WTC11 (cell line): ENCODE results near the gene FRYL. TPM values are rescaled to one million over a fixed set of nuclear protein-coding genes. Genes with fewer than 3 reads are reported as not detected.

ENCODE experiments used
- ATAC-seq: fragments of 200-7000 bp; cut with Tn5 transposase; 2 replicates; pipeline ENCODE4 v1.10.0; 2021; ENCODE audit warnings: mild to moderate bottlenecking, moderate library complexity
- CTCF ChIA-PET: fragments of 300-600 bp; sonication (Branson Sonifier 250); formaldehyde crosslinking; loops from one replicate; lab custom pipeline; 2021; ENCODE audit warnings: antibody characterized with exemption; lab: Charles Lee
- POLR2A ChIA-PET: fragments of 350-600 bp; sonication (Branson Sonifier 250); formaldehyde crosslinking; loops from one replicate; lab custom pipeline; 2021; ENCODE audit warnings: antibody characterized with exemption; lab: Charles Lee
- DNase-seq: peaks from one replicate; pipeline ENCODE4 v3.0.0; 2021; ENCODE audit warnings: low spot score
- H3K27ac Mint-ChIP-seq: 2 replicates; pipeline ENCODE4 v1.8.0; 2021; ENCODE audit warnings: mixed read lengths
- H3K27me3 Mint-ChIP-seq: 2 replicates; pipeline ENCODE4 v1.8.0; 2021; ENCODE audit warnings: low read depth, mild to moderate bottlenecking, moderate library complexity, mixed read lengths
- H3K36me3 Mint-ChIP-seq: 2 replicates; pipeline ENCODE4 v1.8.0; 2021; ENCODE audit warnings: mixed read lengths
- H3K4me1 Mint-ChIP-seq: 2 replicates; pipeline ENCODE4 v1.8.0; 2022; ENCODE audit warnings: mixed read lengths
- H3K4me3 Mint-ChIP-seq: 2 replicates; pipeline ENCODE4 v1.8.0; 2021; ENCODE audit warnings: mild to moderate bottlenecking, moderate library complexity, mixed read lengths
- H3K9me3 Mint-ChIP-seq: 2 replicates; pipeline ENCODE4 v1.8.0; 2021; ENCODE audit warnings: mixed read lengths
- AR ChIP-seq: fragments of 250-450 bp; sonication (Bioruptor Pico); IDR thresholded peaks from 2 replicates; pipeline ENCODE4 v1.9.0; 2021; ENCODE audit warnings: mild to moderate bottlenecking
- ATF1 ChIP-seq: sonication (generic); formaldehyde crosslinking; IDR thresholded peaks from 2 replicates; pipeline ENCODE4 v1.8.1; 2023; ENCODE audit warnings: mild to moderate bottlenecking, moderate library complexity, missing genetic modification reagents
- E2F4 ChIP-seq: sonication (generic); formaldehyde crosslinking; IDR thresholded peaks from 2 replicates; pipeline ENCODE4 v1.8.1; 2022; ENCODE audit warnings: low read depth, mild to moderate bottlenecking, moderate library complexity, missing genetic modification reagents, borderline replicate concordance
- ETV6 ChIP-seq: sonication (generic); formaldehyde crosslinking; IDR thresholded peaks from 2 replicates; pipeline ENCODE4 v1.8.1; 2022; ENCODE audit warnings: mild to moderate bottlenecking, missing genetic modification reagents
- FOXP1 ChIP-seq: sonication (generic); formaldehyde crosslinking; IDR thresholded peaks from 2 replicates; pipeline ENCODE4 v1.8.0; 2022; ENCODE audit warnings: missing genetic modification reagents, mild to moderate bottlenecking, moderate library complexity, borderline replicate concordance
- GABPB1 ChIP-seq: sonication (generic); formaldehyde crosslinking; IDR thresholded peaks from 2 replicates; pipeline ENCODE4 v1.8.1; 2023; ENCODE audit warnings: mild to moderate bottlenecking, missing genetic modification reagents
- JAZF1 ChIP-seq: fragments of 250-450 bp; sonication (Bioruptor Pico); IDR thresholded peaks from 2 replicates; pipeline ENCODE4 v1.9.0; 2021; ENCODE audit warnings: moderate library complexity, mild to moderate bottlenecking, inconsistent platforms
- NFYB ChIP-seq: sonication (generic); formaldehyde crosslinking; conservative IDR thresholded peaks from 2 replicates; pipeline ENCODE4 v1.8.0; 2022; ENCODE audit warnings: low read depth, missing genetic modification reagents
- NR2C2 ChIP-seq: sonication (generic); formaldehyde crosslinking; IDR thresholded peaks from 2 replicates; pipeline ENCODE4 v1.8.0; 2022; ENCODE audit warnings: mild to moderate bottlenecking, missing genetic modification reagents
- PRDM15 ChIP-seq: sonication (generic); formaldehyde crosslinking; IDR thresholded peaks from 2 replicates; pipeline ENCODE4 v1.8.0; 2022; ENCODE audit warnings: missing genetic modification reagents
- RELA ChIP-seq: sonication (generic); formaldehyde crosslinking; IDR thresholded peaks from 2 replicates; pipeline ENCODE4 v1.8.1; 2022; ENCODE audit warnings: missing genetic modification reagents, mild to moderate bottlenecking, borderline replicate concordance
- RORB ChIP-seq: fragments of 250-450 bp; sonication (Bioruptor Pico); IDR thresholded peaks from 2 replicates; pipeline ENCODE4 v1.9.0; 2021; ENCODE audit warnings: mild to moderate bottlenecking
- SOX15 ChIP-seq: fragments of 250-450 bp; sonication (Bioruptor Pico); IDR thresholded peaks from 2 replicates; pipeline ENCODE4 v1.9.0; 2021; ENCODE audit warnings: mild to moderate bottlenecking
- SP1 ChIP-seq: sonication (generic); formaldehyde crosslinking; conservative IDR thresholded peaks from 2 replicates; pipeline ENCODE4 v1.8.1; 2022; ENCODE audit warnings: missing genetic modification reagents
- TCF7 ChIP-seq: sonication (generic); formaldehyde crosslinking; IDR thresholded peaks from 2 replicates; pipeline ENCODE4 v1.8.0; 2022; ENCODE audit warnings: mild to moderate bottlenecking, low read depth, missing genetic modification reagents, moderate library complexity
- ZBTB21 ChIP-seq: sonication (generic); formaldehyde crosslinking; IDR thresholded peaks from 2 replicates; pipeline ENCODE4 v1.8.1; 2023; ENCODE audit warnings: mild to moderate bottlenecking, missing genetic modification reagents, borderline replicate concordance
- ZNF232 ChIP-seq: sonication (generic); formaldehyde crosslinking; IDR thresholded peaks from 2 replicates; pipeline ENCODE4 v1.8.0; 2022; ENCODE audit warnings: mild to moderate bottlenecking, missing genetic modification reagents
- total RNA-seq: library from RNA; stranded (reverse); gene quantifications from 3 replicates; pipeline ENCODE4 v1.2.3, GENCODE V29; 2021
- TF ChIP-seq, protein P1 (sequence below): sonication (generic); formaldehyde crosslinking; IDR thresholded peaks from 2 replicates; pipeline ENCODE4 v1.8.1; 2022; ENCODE audit warnings: mild to moderate bottlenecking, moderate library complexity, missing genetic modification reagents
- TF ChIP-seq, protein P2 (sequence below): sonication (generic); formaldehyde crosslinking; IDR thresholded peaks from 2 replicates; pipeline ENCODE4 v1.8.1; 2023; ENCODE audit warnings: mild to moderate bottlenecking, missing genetic modification reagents, borderline replicate concordance

FRYL gene
- total RNA-seq, 1 experiment from 2014 or later, result 38.7 TPM

GRCh38 chr4:48642421-48643374 is 137.4 kb downstream of the FRYL start:
- Mint-ChIP-seq H3K27ac (peak overlapping the region; percentile 30; the same call in 1 of the 2 replicates), H3K4me1 (peaks cover 25% of the 10 kb centered on the region), H3K27me3 (no peaks in the 10 kb centered on the region), H3K4me3 (no peak overlapping the region), H3K36me3 (no peaks in the 10 kb centered on the region), H3K9me3 (no peaks in the 10 kb centered on the region)
- ChIA-PET POLR2A (no interaction called here), CTCF (interaction anchor here (1.3 kb wide), 1 partner anchor 64 kb away, joined by 4 read pairs; no protein-coding TSS in a partner anchor)
- no peak for DNase-seq
- no peak for TF ChIP-seq TCF7 (CRISPR knock-in tag)
- no peak for TF ChIP-seq FOXP1 (CRISPR knock-in tag)
- no peak for TF ChIP-seq SP1 (CRISPR knock-in tag)
- TF ChIP-seq RORB (CRISPR knock-in tag), result no peak
- TF ChIP-seq ATF1, result no peak
- no peak for TF ChIP-seq AR
- TF ChIP-seq ZNF232 (CRISPR knock-in tag), result no peak
- TF ChIP-seq NFYB, result no peak
- no peak for TF ChIP-seq JAZF1 (CRISPR knock-in tag)
- TF ChIP-seq NR2C2 (CRISPR knock-in tag), result no peak
- TF ChIP-seq, protein P1, sequence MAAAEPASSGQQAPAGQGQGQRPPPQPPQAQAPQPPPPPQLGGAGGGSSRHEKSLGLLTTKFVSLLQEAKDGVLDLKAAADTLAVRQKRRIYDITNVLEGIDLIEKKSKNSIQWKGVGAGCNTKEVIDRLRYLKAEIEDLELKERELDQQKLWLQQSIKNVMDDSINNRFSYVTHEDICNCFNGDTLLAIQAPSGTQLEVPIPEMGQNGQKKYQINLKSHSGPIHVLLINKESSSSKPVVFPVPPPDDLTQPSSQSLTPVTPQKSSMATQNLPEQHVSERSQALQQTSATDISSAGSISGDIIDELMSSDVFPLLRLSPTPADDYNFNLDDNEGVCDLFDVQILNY (CRISPR knock-in tag), result no peak
- no peak for TF ChIP-seq GABPB1 (CRISPR knock-in tag)
- ATAC-seq, result no peak

DNA sequence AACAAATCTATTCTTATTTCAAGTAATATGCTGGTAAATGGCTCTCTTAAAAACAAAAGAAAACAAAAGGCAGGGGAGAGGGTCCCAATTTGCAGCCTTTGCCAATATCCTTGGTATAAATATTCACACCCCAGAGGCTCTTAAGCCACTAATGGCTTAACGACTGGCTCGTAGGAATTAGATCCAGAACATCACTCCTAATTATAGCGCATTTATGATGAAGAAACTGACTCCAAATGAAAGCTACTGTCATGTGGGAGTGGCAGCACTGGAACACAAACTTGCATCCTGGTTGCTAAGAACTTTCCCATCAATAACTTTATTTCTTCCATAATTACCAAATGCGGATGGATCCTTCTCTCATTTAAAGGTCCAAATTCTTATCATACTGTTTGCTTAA is 138.7 kb downstream of the FRYL start:
- TF ChIP-seq RELA, result no peak
- TF ChIP-seq PRDM15 (CRISPR knock-in tag), result no peak
- TF ChIP-seq SOX15, result no peak
- no peak for TF ChIP-seq ETV6
- no peak for TF ChIP-seq ZBTB21 (CRISPR knock-in tag)
- no peak for TF ChIP-seq E2F4 (CRISPR knock-in tag)
- TF ChIP-seq, protein P2, sequence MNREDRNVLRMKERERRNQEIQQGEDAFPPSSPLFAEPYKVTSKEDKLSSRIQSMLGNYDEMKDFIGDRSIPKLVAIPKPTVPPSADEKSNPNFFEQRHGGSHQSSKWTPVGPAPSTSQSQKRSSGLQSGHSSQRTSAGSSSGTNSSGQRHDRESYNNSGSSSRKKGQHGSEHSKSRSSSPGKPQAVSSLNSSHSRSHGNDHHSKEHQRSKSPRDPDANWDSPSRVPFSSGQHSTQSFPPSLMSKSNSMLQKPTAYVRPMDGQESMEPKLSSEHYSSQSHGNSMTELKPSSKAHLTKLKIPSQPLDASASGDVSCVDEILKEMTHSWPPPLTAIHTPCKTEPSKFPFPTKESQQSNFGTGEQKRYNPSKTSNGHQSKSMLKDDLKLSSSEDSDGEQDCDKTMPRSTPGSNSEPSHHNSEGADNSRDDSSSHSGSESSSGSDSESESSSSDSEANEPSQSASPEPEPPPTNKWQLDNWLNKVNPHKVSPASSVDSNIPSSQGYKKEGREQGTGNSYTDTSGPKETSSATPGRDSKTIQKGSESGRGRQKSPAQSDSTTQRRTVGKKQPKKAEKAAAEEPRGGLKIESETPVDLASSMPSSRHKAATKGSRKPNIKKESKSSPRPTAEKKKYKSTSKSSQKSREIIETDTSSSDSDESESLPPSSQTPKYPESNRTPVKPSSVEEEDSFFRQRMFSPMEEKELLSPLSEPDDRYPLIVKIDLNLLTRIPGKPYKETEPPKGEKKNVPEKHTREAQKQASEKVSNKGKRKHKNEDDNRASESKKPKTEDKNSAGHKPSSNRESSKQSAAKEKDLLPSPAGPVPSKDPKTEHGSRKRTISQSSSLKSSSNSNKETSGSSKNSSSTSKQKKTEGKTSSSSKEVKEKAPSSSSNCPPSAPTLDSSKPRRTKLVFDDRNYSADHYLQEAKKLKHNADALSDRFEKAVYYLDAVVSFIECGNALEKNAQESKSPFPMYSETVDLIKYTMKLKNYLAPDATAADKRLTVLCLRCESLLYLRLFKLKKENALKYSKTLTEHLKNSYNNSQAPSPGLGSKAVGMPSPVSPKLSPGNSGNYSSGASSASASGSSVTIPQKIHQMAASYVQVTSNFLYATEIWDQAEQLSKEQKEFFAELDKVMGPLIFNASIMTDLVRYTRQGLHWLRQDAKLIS (CRISPR knock-in tag), result no peak
- H3K4me1 Mint-ChIP-seq, result peaks cover 25% of the 10 kb centered on the region
- DNase-seq, result no peak
- no peaks in the 10 kb centered on the region for H3K36me3 Mint-ChIP-seq
- H3K4me3 Mint-ChIP-seq, result no peak overlapping the region
- H3K9me3 Mint-ChIP-seq, result no peaks in the 10 kb centered on the region
- ChIA-PET POLR2A (no interaction called here), CTCF (no interaction called here)
- no peak overlapping the region for H3K27ac Mint-ChIP-seq
- H3K27me3 Mint-ChIP-seq, result no peaks in the 10 kb centered on the region
- ATAC-seq, result no peak
